OCI-LY1 (cell line): ENCODE results near the gene PLOD2.

Experiments used
- H2AFZ ChIP-seq: fragments of 200-600 bp; sonication (generic), shearing (Covaris generic); 2 replicates; pipeline ENCODE4 v1.6.0; 2014; ENCODE audit warnings: antibody characterized with exemption, mild to moderate bottlenecking, low read length
- H3F3A ChIP-seq: fragments of 200-600 bp; sonication (generic), shearing (Covaris generic); 2 replicates; pipeline ENCODE4 v1.6.0; 2014; ENCODE audit warnings: mild to moderate bottlenecking, antibody characterized with exemption, low read length, moderate library complexity; ENCODE audit not compliant: insufficient read depth
- H3K27ac ChIP-seq: fragments of 200-600 bp; sonication (generic); 2 replicates; pipeline ENCODE4 v1.5.1; 2014; ENCODE audit warnings: low read length, mixed run types, mild to moderate bottlenecking, low read depth; ENCODE audit not compliant: poor library complexity, severe bottlenecking
- H3K27me3 ChIP-seq: fragments of 200-600 bp; sonication (generic); 2 replicates; pipeline ENCODE4 v1.6.0; 2014; ENCODE audit warnings: antibody characterized with exemption, mild to moderate bottlenecking, low read length, moderate library complexity; ENCODE audit not compliant: insufficient read depth
- H3K36me3 ChIP-seq: fragments of 200-600 bp; sonication (generic); 2 replicates; pipeline ENCODE4 v1.6.1; 2014; ENCODE audit warnings: mild to moderate bottlenecking, antibody characterized with exemption, low read length, moderate library complexity, mixed read lengths; ENCODE audit not compliant: insufficient read depth
- H3K4me1 ChIP-seq: fragments of 200-600 bp; sonication (generic); 2 replicates; pipeline ENCODE4 v1.5.1; 2014; ENCODE audit warnings: mild to moderate bottlenecking, low read length, moderate library complexity; ENCODE audit not compliant: insufficient read depth, severe bottlenecking
- H3K4me2 ChIP-seq: fragments of 200-600 bp; sonication (generic), shearing (Covaris generic); 2 replicates; pipeline ENCODE4 v1.6.1; 2014; ENCODE audit warnings: low read length
- H3K4me3 ChIP-seq: fragments of 200-600 bp; sonication (generic); 2 replicates; pipeline ENCODE4 v1.5.1; 2014; ENCODE audit warnings: low read length, low read depth, mild to moderate bottlenecking, mixed read lengths; ENCODE audit not compliant: poor library complexity, severe bottlenecking
- H3K79me2 ChIP-seq: fragments of 200-600 bp; shearing (Covaris generic); 2 replicates; pipeline ENCODE4 v1.6.1; 2016; ENCODE audit warnings: mixed run types, low read length, mixed read lengths; ENCODE audit not compliant: insufficient read depth
- H3K9ac ChIP-seq: fragments of 200-600 bp; sonication (generic), shearing (Covaris generic); 2 replicates; pipeline ENCODE4 v1.6.1; 2014; ENCODE audit warnings: mild to moderate bottlenecking, low read length, mixed read lengths
- H3K9me2 ChIP-seq: fragments of 200-600 bp; sonication (generic), shearing (Covaris generic); 2 replicates; pipeline ENCODE4 v1.6.1; 2014; ENCODE audit warnings: low read depth, mild to moderate bottlenecking, low read length, mixed read lengths
- H3K9me3 ChIP-seq: fragments of 200-600 bp; shearing (Covaris generic); 2 replicates; pipeline ENCODE4 v1.6.1; 2014; ENCODE audit warnings: low read length, mixed read lengths
- H4K20me1 ChIP-seq: fragments of 200-600 bp; sonication (generic), shearing (Covaris generic); 2 replicates; pipeline ENCODE4 v1.6.0; 2016; ENCODE audit warnings: mild to moderate bottlenecking, low read length; ENCODE audit not compliant: insufficient read depth
- EZH2 ChIP-seq: fragments of 200-600 bp; sonication (generic), shearing (Covaris generic); IDR thresholded peaks from 2 replicates; pipeline ENCODE4 v1.8.0; 2017; ENCODE audit warnings: borderline replicate concordance, mixed run types, mild to moderate bottlenecking, antibody characterized with exemption, low read length, moderate library complexity, mixed read lengths
- TF ChIP-seq, protein P1 (sequence below): fragments of 200-600 bp; sonication (generic), shearing (Covaris generic); IDR thresholded peaks from 2 replicates; pipeline ENCODE4 v1.5.1; 2017; ENCODE audit warnings: mild to moderate bottlenecking, antibody characterized with exemption, low read length, moderate library complexity, mixed read lengths

Gene PLOD2

GRCh38 chr3:146200461-146201220 lies 39.7 kb upstream of the PLOD2 start:
- Histone ChIP-seq H3K27me3 (no peaks in the 10 kb centered on the region), H2AFZ (no peak overlapping the region), H3K4me2 (no peak overlapping the region), H3K4me1 (no peaks in the 10 kb centered on the region), H3K36me3 (no peaks in the 10 kb centered on the region), H3F3A (no peaks in the 10 kb centered on the region), H3K27ac (no peak overlapping the region), H3K9ac (no peak overlapping the region), H3K79me2 (no peaks in the 10 kb centered on the region), H4K20me1 (no peaks in the 10 kb centered on the region), H3K9me3 (no peaks in the 10 kb centered on the region), H3K4me3 (no peak overlapping the region), H3K9me2 (no peaks in the 10 kb centered on the region)
- TF ChIP-seq, protein P1, sequence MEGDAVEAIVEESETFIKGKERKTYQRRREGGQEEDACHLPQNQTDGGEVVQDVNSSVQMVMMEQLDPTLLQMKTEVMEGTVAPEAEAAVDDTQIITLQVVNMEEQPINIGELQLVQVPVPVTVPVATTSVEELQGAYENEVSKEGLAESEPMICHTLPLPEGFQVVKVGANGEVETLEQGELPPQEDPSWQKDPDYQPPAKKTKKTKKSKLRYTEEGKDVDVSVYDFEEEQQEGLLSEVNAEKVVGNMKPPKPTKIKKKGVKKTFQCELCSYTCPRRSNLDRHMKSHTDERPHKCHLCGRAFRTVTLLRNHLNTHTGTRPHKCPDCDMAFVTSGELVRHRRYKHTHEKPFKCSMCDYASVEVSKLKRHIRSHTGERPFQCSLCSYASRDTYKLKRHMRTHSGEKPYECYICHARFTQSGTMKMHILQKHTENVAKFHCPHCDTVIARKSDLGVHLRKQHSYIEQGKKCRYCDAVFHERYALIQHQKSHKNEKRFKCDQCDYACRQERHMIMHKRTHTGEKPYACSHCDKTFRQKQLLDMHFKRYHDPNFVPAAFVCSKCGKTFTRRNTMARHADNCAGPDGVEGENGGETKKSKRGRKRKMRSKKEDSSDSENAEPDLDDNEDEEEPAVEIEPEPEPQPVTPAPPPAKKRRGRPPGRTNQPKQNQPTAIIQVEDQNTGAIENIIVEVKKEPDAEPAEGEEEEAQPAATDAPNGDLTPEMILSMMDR: no peak
- no peak for TF ChIP-seq EZH2

DNA sequence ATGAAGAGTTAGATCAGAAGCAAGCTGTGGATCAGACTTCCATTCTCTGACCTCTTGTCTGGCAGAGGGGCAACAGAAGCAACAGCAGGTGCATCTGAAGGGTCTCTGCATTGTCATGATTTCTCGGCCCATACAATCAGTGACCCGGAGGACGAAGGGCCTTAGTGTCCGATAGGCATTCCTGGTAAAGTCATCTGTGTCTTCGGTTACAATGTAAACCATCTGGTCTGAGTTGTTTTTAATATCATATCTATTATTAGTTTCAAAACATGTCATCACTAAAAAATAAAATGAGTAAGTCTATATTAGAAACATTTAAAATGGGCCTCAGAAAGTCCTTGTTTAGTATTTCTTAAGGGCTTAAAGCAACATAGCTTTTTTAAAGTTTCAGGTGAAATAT lies 38.8 kb upstream of the PLOD2 start:
- H3K4me3 ChIP-seq: no peak overlapping the region
- H3K4me2 ChIP-seq: no peak overlapping the region
- no peaks in the 10 kb centered on the region for H3K79me2 ChIP-seq
- no peaks in the 10 kb centered on the region for H3K27me3 ChIP-seq
- TF ChIP-seq, protein P1: no peak
- TF ChIP-seq EZH2: no peak
- no peaks in the 10 kb centered on the region for H3K36me3 ChIP-seq
- H3K9me3 ChIP-seq: no peaks in the 10 kb centered on the region
- no peak overlapping the region for H3K9ac ChIP-seq
- no peaks in the 10 kb centered on the region for H3K4me1 ChIP-seq
- no peaks in the 10 kb centered on the region for H3K9me2 ChIP-seq
- no peaks in the 10 kb centered on the region for H3F3A ChIP-seq
- no peak overlapping the region for H3K27ac ChIP-seq
- no peak overlapping the region for H2AFZ ChIP-seq
- H4K20me1 ChIP-seq: no peaks in the 10 kb centered on the region

GRCh38 chr3:146196789-146197188 lies 35.8 kb upstream of the PLOD2 start:
- Histone ChIP-seq H3K79me2 (no peaks in the 10 kb centered on the region), H3K27me3 (no peaks in the 10 kb centered on the region), H3K4me3 (no peak overlapping the region), H3K4me1 (no peaks in the 10 kb centered on the region), H4K20me1 (no peaks in the 10 kb centered on the region), H3K9ac (no peak overlapping the region), H3K36me3 (no peaks in the 10 kb centered on the region), H3F3A (no peaks in the 10 kb centered on the region), H3K9me3 (no peaks in the 10 kb centered on the region), H3K27ac (no peak overlapping the region), H3K4me2 (no peak overlapping the region), H3K9me2 (no peaks in the 10 kb centered on the region), H2AFZ (no peak overlapping the region)
- TF ChIP-seq, protein P1: no peak
- TF ChIP-seq EZH2: no peak
